ENCODE results near the gene IGFBP1.

DNA sequence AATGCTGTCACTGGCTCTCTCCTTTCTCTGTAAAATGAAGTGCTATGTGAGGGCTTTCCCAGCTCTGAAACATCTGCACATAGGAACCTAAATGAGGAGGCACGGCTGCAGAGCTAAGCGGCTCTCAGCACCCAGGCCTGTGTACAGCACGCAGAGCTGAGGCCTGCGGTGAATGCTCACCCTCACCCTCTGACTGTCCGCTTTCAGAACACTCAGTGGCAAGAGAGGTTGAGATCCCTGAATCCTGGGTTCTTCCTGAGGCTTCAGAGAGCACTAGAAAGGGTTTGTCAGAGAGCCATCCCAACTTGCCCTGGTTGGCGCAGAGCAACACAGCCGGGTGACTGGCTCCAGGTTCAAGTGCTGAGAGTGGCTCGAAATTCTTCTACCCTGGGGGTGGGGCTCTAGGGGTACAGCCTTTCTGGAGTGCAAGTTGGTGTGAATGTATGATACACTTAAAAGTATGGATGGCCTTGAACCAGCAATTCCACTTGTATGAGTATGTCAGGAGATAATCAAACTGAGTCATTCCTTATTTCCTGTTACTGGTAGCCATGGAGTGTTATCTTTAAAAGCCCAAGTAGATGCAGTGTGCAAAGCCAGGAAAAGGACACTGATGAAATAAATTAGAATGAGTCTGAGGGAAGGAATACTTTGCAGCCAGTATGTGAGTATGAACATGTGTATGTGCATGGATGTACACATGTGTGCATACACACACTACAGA, 13.7 kb upstream of the IGFBP1 start:
- TF ChIP-seq POLR2A (IDR thresholded peaks at IDR 0.05) = no peak
- TF ChIP-seq, protein P1, sequence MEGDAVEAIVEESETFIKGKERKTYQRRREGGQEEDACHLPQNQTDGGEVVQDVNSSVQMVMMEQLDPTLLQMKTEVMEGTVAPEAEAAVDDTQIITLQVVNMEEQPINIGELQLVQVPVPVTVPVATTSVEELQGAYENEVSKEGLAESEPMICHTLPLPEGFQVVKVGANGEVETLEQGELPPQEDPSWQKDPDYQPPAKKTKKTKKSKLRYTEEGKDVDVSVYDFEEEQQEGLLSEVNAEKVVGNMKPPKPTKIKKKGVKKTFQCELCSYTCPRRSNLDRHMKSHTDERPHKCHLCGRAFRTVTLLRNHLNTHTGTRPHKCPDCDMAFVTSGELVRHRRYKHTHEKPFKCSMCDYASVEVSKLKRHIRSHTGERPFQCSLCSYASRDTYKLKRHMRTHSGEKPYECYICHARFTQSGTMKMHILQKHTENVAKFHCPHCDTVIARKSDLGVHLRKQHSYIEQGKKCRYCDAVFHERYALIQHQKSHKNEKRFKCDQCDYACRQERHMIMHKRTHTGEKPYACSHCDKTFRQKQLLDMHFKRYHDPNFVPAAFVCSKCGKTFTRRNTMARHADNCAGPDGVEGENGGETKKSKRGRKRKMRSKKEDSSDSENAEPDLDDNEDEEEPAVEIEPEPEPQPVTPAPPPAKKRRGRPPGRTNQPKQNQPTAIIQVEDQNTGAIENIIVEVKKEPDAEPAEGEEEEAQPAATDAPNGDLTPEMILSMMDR (IDR thresholded peaks at IDR 0.05) = no peak

Data from upper lobe of left lung (tissue), 4 donors.